Fibroblast of skin of left biceps (primary cell): ENCODE measurements around the gene SEMA6D.

Experiments
- DNase-seq, 2 experiments: peaks; one replicate each; pipeline ENCODE4 v3.0.0-alpha.2; 2013; ENCODE audit warnings: low read depth in 2 of 2

SEMA6D gene

GRCh38 chr15:47788685-47789084 lies 71.4 kb downstream of the SEMA6D start:
- no peak for DNase-seq

GRCh38 chr15:47791161-47791560 lies 73.9 kb downstream of the SEMA6D start:
- no peak for DNase-seq

- no peak for DNase-seq
Observed at GRCh38 chr15:47792231-47792630, 74.9 kb downstream of the SEMA6D start.

GRCh38 chr15:47794252-47794914 lies 77.1 kb downstream of the SEMA6D start:
- no peak for DNase-seq

- DNase-seq = no peak
Observed at GRCh38 chr15:47795864-47796263, 78.6 kb downstream of the SEMA6D start.

GRCh38 chr15:47796339-47796738 lies 79.0 kb downstream of the SEMA6D start:
- no peak for DNase-seq

- DNase-seq = no peak
Observed at GRCh38 chr15:47796830-47797229, 79.5 kb downstream of the SEMA6D start.

GRCh38 chr15:47801522-47801921 lies 84.2 kb downstream of the SEMA6D start:
- DNase-seq = no peak

- no peak for DNase-seq
Observed at GRCh38 chr15:47802216-47802615, 84.9 kb downstream of the SEMA6D start.

GRCh38 chr15:47803767-47804166 lies 86.5 kb downstream of the SEMA6D start:
- no peak for DNase-seq

- DNase-seq = no peak
Observed at GRCh38 chr15:47804733-47805132, 87.4 kb downstream of the SEMA6D start.

- DNase-seq = no peak
Observed at GRCh38 chr15:47806008-47806407, 88.7 kb downstream of the SEMA6D start.

GRCh38 chr15:47811172-47811571 lies 93.9 kb downstream of the SEMA6D start:
- no peak for DNase-seq

GRCh38 chr15:47812470-47812999 lies 95.2 kb downstream of the SEMA6D start:
- DNase-seq = no peak

- no peak for DNase-seq
Observed at GRCh38 chr15:47813748-47814384, 96.6 kb downstream of the SEMA6D start.

GRCh38 chr15:47814620-47815019 lies 97.3 kb downstream of the SEMA6D start:
- no peak for DNase-seq

- DNase-seq = no peak
Observed at GRCh38 chr15:47817969-47818548, 100.8 kb downstream of the SEMA6D start.

- no peak for DNase-seq
Observed at GRCh38 chr15:47819158-47819557, 101.9 kb downstream of the SEMA6D start.

GRCh38 chr15:47820057-47820746 lies 102.9 kb downstream of the SEMA6D start:
- DNase-seq = peak in 1 of 2 experiments; percentile 15

GRCh38 chr15:47820747-47821319 lies 103.5 kb downstream of the SEMA6D start:
- peak; percentile 61 to 70 for DNase-seq

- DNase-seq = no peak
Observed at GRCh38 chr15:47822048-47822447, 104.7 kb downstream of the SEMA6D start.
